ENCODE results near the gene KRTAP12-3.
A peak's percentile ranks its signal among the peaks of the same experiment; 100 is the strongest.
"Not testable (repeated sequence)": the region's sequence is repeated elsewhere in the genome, so short reads cannot be mapped to it uniquely, and the experiment has no call there.

The KRTAP12-3 gene

GRCh38 chr21:44628707-44629391, 28.9 kb upstream of the KRTAP12-3 start:
- no peak for DNase-seq
- H3K9me3 ChIP-seq (ENCODE audit: severe bottlenecking), result peaks cover 46% of the 10 kb centered on the region
- TF ChIP-seq, protein P1, sequence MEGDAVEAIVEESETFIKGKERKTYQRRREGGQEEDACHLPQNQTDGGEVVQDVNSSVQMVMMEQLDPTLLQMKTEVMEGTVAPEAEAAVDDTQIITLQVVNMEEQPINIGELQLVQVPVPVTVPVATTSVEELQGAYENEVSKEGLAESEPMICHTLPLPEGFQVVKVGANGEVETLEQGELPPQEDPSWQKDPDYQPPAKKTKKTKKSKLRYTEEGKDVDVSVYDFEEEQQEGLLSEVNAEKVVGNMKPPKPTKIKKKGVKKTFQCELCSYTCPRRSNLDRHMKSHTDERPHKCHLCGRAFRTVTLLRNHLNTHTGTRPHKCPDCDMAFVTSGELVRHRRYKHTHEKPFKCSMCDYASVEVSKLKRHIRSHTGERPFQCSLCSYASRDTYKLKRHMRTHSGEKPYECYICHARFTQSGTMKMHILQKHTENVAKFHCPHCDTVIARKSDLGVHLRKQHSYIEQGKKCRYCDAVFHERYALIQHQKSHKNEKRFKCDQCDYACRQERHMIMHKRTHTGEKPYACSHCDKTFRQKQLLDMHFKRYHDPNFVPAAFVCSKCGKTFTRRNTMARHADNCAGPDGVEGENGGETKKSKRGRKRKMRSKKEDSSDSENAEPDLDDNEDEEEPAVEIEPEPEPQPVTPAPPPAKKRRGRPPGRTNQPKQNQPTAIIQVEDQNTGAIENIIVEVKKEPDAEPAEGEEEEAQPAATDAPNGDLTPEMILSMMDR (IDR thresholded peaks at IDR 0.05; ENCODE audit: low read depth, low read length), result no peak

DNA sequence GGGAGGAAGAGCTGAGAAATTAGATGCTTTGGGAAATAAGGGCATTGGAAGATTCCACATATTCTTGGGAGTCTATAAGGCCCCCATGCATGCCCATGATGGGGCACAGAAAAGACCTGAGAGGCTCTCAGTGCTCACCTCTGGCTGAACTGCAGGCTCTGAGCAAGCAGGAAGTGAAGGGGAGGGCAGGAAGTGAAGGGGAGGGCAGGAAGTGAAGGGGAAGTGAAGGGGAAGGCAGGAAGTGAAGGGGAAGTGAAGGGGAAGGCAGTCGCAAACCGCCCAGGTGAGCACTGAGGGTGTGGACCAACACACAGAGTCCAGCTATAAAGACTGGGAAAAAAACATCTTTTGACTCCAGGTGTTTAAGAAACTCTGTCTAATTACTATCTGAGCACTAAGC, 27.3 kb upstream of the KRTAP12-3 start:
- DNase-seq, result no peak
- H3K9me3 ChIP-seq (ENCODE audit: severe bottlenecking), result peaks cover 32% of the 10 kb centered on the region
- no peaks in the 10 kb centered on the region for H3K36me3 ChIP-seq
- no peaks in the 10 kb centered on the region for H3K27me3 ChIP-seq (ENCODE audit: insufficient read depth, low read depth, severe bottlenecking)
- no peak overlapping the region for H3K4me3 ChIP-seq (ENCODE audit: low read depth, low read length)
- TF ChIP-seq, protein P1 (IDR thresholded peaks at IDR 0.05; ENCODE audit: low read depth, low read length), result no peak
- H3K27ac ChIP-seq, result no peak overlapping the region

More at GRCh38 chr21:44628707-44629391, 28.9 kb upstream of the KRTAP12-3 start:
- Histone ChIP-seq H3K36me3 (no peaks in the 10 kb centered on the region), H3K27me3 (ENCODE audit: insufficient read depth, low read depth, severe bottlenecking) (no peaks in the 10 kb centered on the region), H3K27ac (no peak overlapping the region), H3K4me3 (ENCODE audit: low read depth, low read length) (no peak overlapping the region)

DNA sequence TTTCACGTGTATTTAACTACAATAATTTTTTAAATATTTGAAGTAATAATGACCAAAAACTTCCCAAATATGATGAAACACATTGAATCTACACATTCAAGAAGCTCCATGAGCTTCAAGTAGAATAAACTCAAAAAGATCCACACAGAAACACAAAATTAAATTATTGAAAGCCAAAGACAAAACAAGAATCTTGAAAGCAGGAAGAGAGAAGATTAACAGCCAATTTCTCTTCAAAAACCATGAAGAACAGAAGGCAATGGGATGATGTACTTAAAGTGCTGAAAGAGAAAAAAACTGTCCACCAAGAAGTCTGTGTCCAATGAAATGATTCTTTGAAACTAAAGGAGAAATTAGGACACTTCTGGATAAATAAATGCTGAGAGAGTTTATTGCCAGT, 25.7 kb upstream of the KRTAP12-3 start:
- TF ChIP-seq, protein P1 (IDR thresholded peaks at IDR 0.05; ENCODE audit: low read depth, low read length), result no peak
- H3K27ac ChIP-seq, result no peak overlapping the region
- no peak overlapping the region for H3K4me3 ChIP-seq (ENCODE audit: low read depth, low read length)
- no peak for DNase-seq
- H3K36me3 ChIP-seq, result no peaks in the 10 kb centered on the region
- H3K27me3 ChIP-seq (ENCODE audit: insufficient read depth, low read depth, severe bottlenecking), result no peaks in the 10 kb centered on the region
- H3K9me3 ChIP-seq (ENCODE audit: severe bottlenecking), result peaks cover 25% of the 10 kb centered on the region

DNA sequence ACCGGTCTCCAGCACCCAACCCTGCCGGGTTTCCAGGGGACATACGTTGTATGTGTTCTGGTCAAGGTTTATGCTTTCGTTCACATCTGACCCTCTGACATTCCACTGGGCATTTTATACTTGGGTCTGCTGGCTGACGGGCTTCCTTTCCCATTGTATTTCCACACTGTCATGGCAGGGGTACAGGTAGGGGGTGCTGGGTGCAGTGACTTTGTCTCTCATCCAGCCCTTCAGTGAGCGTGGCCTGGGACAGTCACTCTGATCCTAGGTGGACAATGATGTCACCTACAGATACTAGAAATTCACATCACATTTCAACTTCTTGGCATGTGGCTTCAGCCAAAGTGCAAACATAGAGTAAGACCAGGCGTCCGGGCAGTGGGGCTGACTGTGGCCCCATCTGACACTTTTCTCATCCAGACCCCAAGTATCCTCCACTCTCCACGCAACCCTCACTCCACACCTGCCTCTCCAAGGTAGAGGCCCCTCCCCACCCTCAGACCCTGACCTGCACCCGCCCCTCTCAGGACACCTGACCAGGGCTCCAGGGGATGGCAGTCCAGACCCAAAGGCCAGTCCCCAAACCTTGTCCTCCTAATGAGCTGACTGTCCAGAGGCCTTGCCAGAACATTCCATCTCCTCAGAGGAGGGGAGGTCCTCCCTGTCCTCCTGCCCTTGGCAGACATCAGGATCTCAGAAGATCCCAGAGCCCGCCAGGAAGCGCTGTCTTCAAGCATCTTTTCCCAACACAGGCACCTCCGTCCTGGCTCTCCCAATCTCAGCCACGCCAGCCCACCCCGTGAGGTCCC, 21.3 kb upstream of the KRTAP12-3 start:
- Histone ChIP-seq H3K9me3 (ENCODE audit: severe bottlenecking) (peaks cover 29% of the 10 kb centered on the region), H3K27ac (no peak overlapping the region), H3K27me3 (ENCODE audit: insufficient read depth, low read depth, severe bottlenecking) (no peaks in the 10 kb centered on the region), H3K36me3 (no peaks in the 10 kb centered on the region), H3K4me3 (ENCODE audit: low read depth, low read length) (no peak overlapping the region)
- no peak for DNase-seq
- TF ChIP-seq, protein P1 (IDR thresholded peaks at IDR 0.05; ENCODE audit: low read depth, low read length), result no peak

- TF ChIP-seq, protein P1 (IDR thresholded peaks at IDR 0.05; ENCODE audit: low read depth, low read length), result no peak
- no peaks in the 10 kb centered on the region for H3K27me3 ChIP-seq (ENCODE audit: insufficient read depth, low read depth, severe bottlenecking)
- no peak within 1 kb of the TSS for H3K27ac ChIP-seq
- DNase-seq, result peak; percentile 45
- no peak within 1 kb of the TSS for H3K4me3 ChIP-seq (ENCODE audit: low read depth, low read length)
- H3K9me3 ChIP-seq (ENCODE audit: severe bottlenecking), result peaks cover 21% of the 10 kb centered on the region
- no peaks in the 10 kb centered on the region for H3K36me3 ChIP-seq
These were observed 20.5 kb upstream of the KRTAP12-3 start, which contains the start of gene KRTAP10-10 for GRCh38 chr21:44637018-44637850. Gene KRTAP10-10 (plus strand): TSS chr21:44637356. CDS start chr21:44637418, 62 bp downstream.

- peaks cover 16% of the 10 kb centered on the region for H3K9me3 ChIP-seq (ENCODE audit: severe bottlenecking)
- not testable (repeated sequence) for H3K27me3 ChIP-seq (ENCODE audit: insufficient read depth, low read depth, severe bottlenecking); H3K36me3 ChIP-seq; DNase-seq; H3K27ac ChIP-seq; H3K4me3 ChIP-seq (ENCODE audit: low read depth, low read length)
These were observed 19.8 kb upstream of the KRTAP12-3 start for GRCh38 chr21:44637851-44638348.

GRCh38 chr21:44638506-44639330, 19.0 kb upstream of the KRTAP12-3 start:
- H3K4me3 ChIP-seq (ENCODE audit: low read depth, low read length); H3K27ac ChIP-seq; DNase-seq; H3K36me3 ChIP-seq; H3K27me3 ChIP-seq (ENCODE audit: insufficient read depth, low read depth, severe bottlenecking): not testable (repeated sequence)
- peaks cover 16% of the 10 kb centered on the region for H3K9me3 ChIP-seq (ENCODE audit: severe bottlenecking)

All from WERI-Rb-1 (cell line).